GM18870 (cell line): ENCODE measurements around the gene HOXC4.
"Not testable (repeated sequence)": the region's sequence is repeated elsewhere in the genome, so short reads cannot be mapped to it uniquely, and the experiment has no call there.

Experiments
- ATAC-seq: cut with Tn5 transposase; IDR thresholded peaks from one replicate; pipeline ENCODE4 v1.9.1; 2021; ENCODE audit warnings: moderate library complexity; ENCODE audit not compliant: unreplicated experiment

The HOXC4 gene

DNA sequence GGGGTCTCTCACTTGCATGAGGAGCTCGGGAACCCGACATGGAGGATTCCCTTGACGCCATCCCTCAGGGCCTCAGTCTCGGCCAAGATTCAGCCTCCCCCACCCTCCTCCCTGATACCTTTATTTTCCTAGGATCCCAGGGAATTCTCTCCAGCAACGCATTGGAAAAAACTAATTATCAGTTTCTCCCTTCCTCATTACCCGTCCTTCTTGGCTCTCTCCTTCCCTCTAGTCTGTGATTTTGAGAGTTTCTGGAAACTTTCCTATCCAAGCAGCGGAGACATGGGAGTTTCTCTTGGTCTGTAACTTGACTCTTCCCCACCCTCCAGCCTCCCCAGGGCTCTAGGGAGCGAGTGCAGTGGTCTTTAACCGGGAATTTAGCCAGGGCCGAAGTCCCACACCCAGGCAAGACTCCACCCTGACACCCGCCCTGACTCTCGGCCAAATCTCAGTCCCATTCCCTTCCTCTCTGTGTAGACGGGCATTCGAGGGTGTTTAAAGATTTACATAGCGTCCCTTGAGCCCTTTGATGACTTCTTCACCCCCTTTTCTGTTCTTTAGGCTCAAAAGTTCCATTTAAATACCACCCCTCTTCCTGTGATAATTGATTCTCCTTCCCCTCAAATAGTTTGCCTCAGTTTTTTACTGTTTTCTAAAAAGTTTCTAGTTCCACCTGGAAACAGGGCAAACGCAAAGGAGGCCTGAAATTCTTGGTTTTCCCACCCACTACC lies 14.1 kb upstream of the HOXC4 start:
- no peak for ATAC-seq

- no peak for ATAC-seq
Measured at GRCh38 chr12:54040148-54040494, 13.5 kb upstream of the HOXC4 start.

- ATAC-seq: no peak
Measured at GRCh38 chr12:54040648-54041047, 13.0 kb upstream of the HOXC4 start.

DNA sequence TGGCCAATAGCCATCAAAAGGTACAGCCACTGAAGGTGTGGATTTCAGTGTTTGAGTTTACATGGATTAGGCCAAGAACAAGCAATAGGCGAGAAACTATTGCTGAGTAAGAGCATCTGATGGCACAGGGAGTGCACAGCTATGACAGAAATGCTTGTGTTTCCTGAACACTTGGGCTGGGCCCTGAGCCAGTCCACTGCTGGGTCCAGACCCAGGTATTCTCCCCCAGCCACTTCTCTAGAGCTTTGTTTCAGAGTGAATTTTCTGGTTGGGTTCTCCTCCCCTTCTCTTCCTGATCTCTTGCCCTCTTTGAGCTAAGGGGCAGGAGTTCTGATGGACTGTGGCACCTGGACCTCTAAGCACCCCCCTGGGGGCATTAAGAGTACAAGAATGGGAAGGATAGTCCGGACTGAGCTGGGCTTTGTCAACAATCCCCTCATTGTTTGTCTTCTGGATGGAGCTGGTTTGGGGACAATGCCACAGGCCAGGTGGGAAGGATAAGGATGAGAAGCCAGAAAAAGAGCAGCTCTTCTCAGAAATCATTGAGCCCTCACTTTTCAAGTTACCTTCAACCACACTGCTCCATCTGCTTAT lies 12.4 kb upstream of the HOXC4 start:
- no peak for ATAC-seq

DNA sequence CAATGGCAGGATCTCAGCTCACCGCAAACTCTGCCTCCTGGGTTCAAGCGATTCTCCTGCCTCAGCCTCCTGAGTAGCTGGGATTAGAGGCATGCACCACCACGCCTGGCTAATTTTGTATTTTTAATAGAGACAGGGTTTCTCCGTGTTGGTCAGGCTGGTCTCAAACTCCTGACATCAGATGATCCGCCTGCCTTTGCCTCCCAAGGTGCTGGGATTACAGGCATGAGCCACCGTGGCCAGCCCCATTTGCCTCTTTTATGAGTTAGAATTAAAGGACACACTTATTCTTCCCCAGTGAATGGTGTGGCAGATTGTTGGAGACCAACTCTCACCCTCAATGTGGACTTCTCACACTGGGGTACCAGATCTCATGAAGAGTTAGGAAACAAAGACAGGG lies 11.6 kb upstream of the HOXC4 start:
- not testable (repeated sequence) for ATAC-seq

DNA sequence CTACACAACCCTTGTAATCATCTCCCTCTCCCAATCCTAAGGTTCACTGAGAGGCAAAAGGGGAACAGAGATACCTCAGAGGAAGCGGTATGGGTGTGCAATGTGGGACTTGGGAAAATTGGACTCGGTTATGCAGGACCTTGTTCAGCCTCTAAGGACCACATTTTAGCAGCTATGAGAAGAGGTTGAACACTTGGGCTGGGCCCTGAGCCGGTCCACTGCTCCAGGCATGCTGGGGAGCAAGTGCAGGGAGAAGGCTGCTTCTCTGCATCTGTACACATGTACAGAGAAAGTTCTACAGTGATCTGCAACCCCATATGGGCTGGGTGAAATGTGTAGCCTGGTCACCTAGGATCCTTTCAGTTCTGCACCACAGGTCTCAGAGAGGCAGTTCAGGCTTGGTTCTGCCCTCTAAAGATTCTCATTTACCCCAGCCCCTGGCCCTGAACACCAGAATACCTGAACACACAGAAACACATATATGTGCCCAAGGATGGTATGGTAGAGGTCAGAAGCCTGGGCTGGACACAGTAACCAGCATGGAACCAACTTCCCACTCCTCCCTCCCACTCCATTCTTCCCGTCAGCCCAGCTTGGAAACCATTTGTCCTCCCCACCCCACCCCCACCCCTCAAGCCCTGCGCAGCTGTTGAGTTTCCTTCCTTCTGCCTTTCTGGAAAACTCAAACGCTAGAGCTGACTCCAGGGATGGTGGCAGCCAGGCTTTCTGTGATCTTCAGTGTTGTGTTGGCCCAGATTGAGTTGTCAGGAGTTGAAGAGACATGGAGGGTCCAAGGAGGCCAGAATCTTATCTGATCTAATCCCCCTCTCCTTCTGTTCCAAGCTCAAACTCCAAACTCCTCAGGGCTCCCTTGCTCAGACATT lies 10.4 kb upstream of the HOXC4 start:
- ATAC-seq: no peak

DNA sequence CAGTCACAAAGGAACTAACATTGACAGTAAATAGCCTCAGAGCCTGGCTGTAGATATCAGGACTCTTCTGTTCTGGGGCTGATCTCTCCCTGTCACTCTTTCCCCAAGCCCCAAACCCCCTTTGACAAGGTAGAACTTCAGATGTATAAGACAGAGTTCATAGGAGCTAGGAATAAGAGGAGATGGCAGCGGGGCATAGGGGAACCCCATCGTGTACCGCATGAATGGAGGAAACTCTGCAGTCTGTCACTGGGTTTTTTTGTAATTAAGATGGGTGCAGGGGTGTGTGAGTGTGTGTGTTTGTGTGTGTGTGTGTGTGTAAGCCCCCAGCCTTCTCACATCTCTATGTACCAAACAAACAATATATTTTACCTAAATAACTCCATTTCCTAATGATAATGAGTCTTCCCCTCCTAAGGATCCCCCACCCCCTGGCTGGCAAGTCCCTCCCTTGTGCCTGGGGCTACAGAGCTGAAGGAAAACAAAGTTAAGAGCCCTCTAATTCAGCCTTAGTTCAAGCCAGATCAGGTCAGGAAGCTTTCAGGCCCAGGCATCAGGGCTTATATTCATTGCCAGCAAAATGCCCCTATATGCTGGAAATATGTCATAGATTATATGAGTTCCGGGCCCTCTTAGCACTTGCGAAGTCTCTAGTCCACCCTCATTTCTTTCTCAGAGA lies 9.1 kb upstream of the HOXC4 start:
- no peak for ATAC-seq

- no peak for ATAC-seq
Measured at GRCh38 chr12:54045401-54045800, 8.2 kb upstream of the HOXC4 start.

- ATAC-seq: no peak
Measured at GRCh38 chr12:54045868-54046521, 7.6 kb upstream of the HOXC4 start.

- no peak for ATAC-seq
Measured at GRCh38 chr12:54046809-54047159, 6.9 kb upstream of the HOXC4 start.

- ATAC-seq: no peak
Measured at GRCh38 chr12:54047160-54047963, 6.3 kb upstream of the HOXC4 start.

DNA sequence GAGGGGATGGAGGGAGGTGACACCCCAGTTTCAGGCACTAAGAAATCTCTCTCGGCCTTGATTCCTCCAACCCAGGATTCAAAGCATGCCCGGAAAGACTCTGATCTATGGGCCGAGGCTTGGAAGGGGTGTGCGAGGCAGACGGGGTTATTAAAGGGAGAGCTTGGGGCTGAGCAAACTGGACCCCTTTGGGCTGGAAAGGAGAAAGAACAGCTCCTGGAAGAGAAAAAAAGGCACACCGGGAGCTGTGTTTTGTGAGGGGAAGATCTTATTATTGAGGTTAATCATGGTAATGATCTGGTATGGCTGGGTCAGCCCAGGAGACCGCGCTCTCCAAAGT lies 5.7 kb upstream of the HOXC4 start:
- no peak for ATAC-seq

GRCh38 chr12:54048406-54049093 lies 5.1 kb upstream of the HOXC4 start:
- ATAC-seq: no peak

- no peak for ATAC-seq
Measured at GRCh38 chr12:54049108-54049507, 4.5 kb upstream of the HOXC4 start.

DNA sequence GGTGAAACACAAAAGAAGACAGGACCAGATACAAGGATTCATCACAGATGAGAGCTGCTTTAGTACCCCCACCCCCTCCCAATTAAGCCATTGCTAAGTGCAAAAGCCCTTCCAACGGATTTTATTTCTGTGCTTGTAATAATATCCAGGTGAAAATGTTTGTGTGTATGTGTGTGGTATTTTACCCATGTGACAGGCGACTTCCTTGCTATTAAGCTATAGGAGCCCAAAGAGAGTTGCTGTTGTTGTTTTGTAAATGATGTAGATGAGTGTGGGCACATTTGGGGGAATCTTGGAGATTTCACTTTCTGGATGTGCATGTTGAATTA lies 3.2 kb upstream of the HOXC4 start:
- ATAC-seq: no peak

GRCh38 chr12:54051026-54051842 lies 2.4 kb upstream of the HOXC4 start:
- ATAC-seq: no peak

- no peak for ATAC-seq
Measured at GRCh38 chr12:54051874-54052437, 1.7 kb upstream of the HOXC4 start.

DNA sequence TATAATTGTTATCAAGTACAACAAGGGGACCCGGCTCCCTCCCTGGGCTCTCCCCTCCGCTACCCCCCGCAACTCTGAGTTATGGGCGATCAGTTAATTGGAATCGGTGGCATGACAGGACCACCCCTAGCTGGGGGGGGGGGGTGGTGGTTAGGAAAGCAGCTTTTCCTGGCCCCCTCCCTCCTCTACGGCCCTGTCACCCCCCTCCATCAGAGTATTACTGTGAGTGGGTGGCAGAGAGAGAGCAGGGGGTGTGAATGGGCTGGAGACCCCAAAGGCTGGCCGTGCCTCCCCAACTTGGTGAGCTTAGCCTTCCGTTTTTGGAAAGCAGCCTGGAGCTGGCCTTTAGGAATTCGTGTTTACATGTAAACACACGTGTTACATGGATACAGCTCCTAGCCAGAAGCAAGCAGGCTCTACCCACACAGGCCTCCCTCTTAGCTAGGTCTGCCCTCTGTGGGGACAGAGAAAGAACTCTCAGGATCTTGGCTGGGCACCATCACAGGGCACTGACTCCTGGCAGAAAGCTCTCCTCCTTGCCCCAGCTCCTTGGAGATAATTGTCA lies 1.1 kb upstream of the HOXC4 start:
- no peak for ATAC-seq
